Mucosa of descending colon (tissue), 3 donors: ENCODE results near the gene CASP7. TPM values are rescaled to one million over a fixed set of nuclear protein-coding genes. Genes with fewer than 3 reads are reported as not detected.

Experiments
- ATAC-seq: fragments of 200-7000 bp; cut with Tn5 transposase; one replicate; pipeline ENCODE4 v1.9.1; 2020; ENCODE audit warnings: mild to moderate bottlenecking, moderate library complexity
- DNase-seq, 3 donors: peaks; one replicate each; pipeline ENCODE4 v3.0.0-alpha.2; 2020
- H3K36me3 ChIP-seq: fragments of 200-600 bp; one replicate; pipeline ENCODE4 v1.8.0; 2021; ENCODE audit warnings: low read depth, mild to moderate bottlenecking
- H3K4me1 ChIP-seq: fragments of 200-600 bp; one replicate; pipeline ENCODE4 v1.8.0; 2021; ENCODE audit warnings: low read depth, mild to moderate bottlenecking
- H3K4me3 ChIP-seq: fragments of 200-600 bp; one replicate; pipeline ENCODE4 v1.8.0; 2021; ENCODE audit warnings: mild to moderate bottlenecking
- H3K9me3 ChIP-seq: fragments of 200-600 bp; one replicate; pipeline ENCODE4 v1.8.0; 2021; ENCODE audit warnings: mild to moderate bottlenecking
- intact Hi-C, 2 donors: fragments of 100-400 bp; cut with DNase I in 1 of 2; cut with micrococcal nuclease in 1 of 2; formaldehyde crosslinking; loops; one replicate each; pipeline versions ENCODE4 v1.11.0 to v1.11.1; 2022; cut with DNase I, micrococcal nuclease
- total RNA-seq, 3 donors: library from RNA; stranded (reverse); fragmentation: NEBNext Ultra II Directional in 2 of 3; extraction: Animal tissue kit (Norgen Biotek cat#: 25700) in 2 of 3; gene quantifications; one replicate each; pipeline versions ENCODE4 v1.2.1 to v1.2.4, GENCODE V29; 2021 to 2023
- TF ChIP-seq, protein P1 (sequence below): fragments of 200-600 bp; IDR thresholded peaks from one replicate; pipeline ENCODE4 v1.8.0; 2022; ENCODE audit warnings: antibody characterized with exemption, mild to moderate bottlenecking
- donor health status: DM: no; HTN: no; CAD: no; lungs with moderate emphysema.
- donor health status: DM: no; HTN: no; CAD: no.
- donor health status: DM: no; HTN: yes; CAD: no.

The CASP7 gene
- total RNA-seq, 3 donors from 2014 or later: 113 to 200 (median 186) TPM

- TF ChIP-seq, protein P1, sequence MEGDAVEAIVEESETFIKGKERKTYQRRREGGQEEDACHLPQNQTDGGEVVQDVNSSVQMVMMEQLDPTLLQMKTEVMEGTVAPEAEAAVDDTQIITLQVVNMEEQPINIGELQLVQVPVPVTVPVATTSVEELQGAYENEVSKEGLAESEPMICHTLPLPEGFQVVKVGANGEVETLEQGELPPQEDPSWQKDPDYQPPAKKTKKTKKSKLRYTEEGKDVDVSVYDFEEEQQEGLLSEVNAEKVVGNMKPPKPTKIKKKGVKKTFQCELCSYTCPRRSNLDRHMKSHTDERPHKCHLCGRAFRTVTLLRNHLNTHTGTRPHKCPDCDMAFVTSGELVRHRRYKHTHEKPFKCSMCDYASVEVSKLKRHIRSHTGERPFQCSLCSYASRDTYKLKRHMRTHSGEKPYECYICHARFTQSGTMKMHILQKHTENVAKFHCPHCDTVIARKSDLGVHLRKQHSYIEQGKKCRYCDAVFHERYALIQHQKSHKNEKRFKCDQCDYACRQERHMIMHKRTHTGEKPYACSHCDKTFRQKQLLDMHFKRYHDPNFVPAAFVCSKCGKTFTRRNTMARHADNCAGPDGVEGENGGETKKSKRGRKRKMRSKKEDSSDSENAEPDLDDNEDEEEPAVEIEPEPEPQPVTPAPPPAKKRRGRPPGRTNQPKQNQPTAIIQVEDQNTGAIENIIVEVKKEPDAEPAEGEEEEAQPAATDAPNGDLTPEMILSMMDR: no peak
Observed at GRCh38 chr10:113693348-113693747, 13.6 kb downstream of the CASP7 start.

DNA sequence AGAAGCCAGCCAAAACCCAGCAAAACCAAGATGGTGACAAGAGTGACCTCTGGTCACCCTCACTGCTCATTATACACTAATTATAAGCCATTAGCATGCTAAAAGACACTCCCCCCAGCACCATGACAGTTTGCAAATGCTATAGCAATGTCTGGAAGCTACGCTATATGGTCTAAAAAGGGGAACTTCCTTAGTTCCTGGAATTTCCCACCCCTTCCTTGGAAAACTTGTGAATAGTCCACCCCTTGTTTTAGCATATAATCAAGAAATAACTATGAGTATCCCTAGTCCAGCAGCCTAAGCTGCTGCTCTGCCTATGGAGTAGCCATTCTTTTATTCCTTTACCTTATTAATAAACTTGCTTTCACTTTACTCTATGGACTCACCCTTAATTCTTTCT lies 16.0 kb downstream of the CASP7 start:
- H3K9me3 ChIP-seq: peaks cover 14% of the 10 kb centered on the region
- H3K4me1 ChIP-seq: no peaks in the 10 kb centered on the region
- no peaks in the 10 kb centered on the region for H3K36me3 ChIP-seq
- H3K4me3 ChIP-seq: no peak overlapping the region
- ATAC-seq (no peak), DNase-seq (no peak)
- TF ChIP-seq, protein P1: no peak
- intact Hi-C loops: no loop called here

More at GRCh38 chr10:113693348-113693747, 13.6 kb downstream of the CASP7 start:
- ATAC-seq (no peak), DNase-seq (no peak)
- Histone ChIP-seq H3K9me3 (peaks cover 14% of the 10 kb centered on the region), H3K4me1 (peaks cover 3% of the 10 kb centered on the region), H3K36me3 (no peaks in the 10 kb centered on the region), H3K4me3 (no peak overlapping the region)
- intact Hi-C loops: no loop called here

GRCh38 chr10:113697595-113697994 lies 17.9 kb downstream of the CASP7 start:
- ATAC-seq (no peak), DNase-seq (no peak)
- Histone ChIP-seq H3K36me3 (no peaks in the 10 kb centered on the region), H3K4me1 (no peaks in the 10 kb centered on the region), H3K9me3 (peaks cover 7% of the 10 kb centered on the region), H3K4me3 (no peak overlapping the region)
- TF ChIP-seq, protein P1: no peak
- intact Hi-C loops: no loop called here

- peak in 1 of 3 donors; percentile 41 for DNase-seq
- intact Hi-C loops: loop anchor here (10.0 kb wide), 2 partner anchors 400 to 410 kb away; no protein-coding TSS in a partner anchor
Observed at GRCh38 chr10:113704637-113705343, 25.1 kb downstream of the CASP7 start.

DNA sequence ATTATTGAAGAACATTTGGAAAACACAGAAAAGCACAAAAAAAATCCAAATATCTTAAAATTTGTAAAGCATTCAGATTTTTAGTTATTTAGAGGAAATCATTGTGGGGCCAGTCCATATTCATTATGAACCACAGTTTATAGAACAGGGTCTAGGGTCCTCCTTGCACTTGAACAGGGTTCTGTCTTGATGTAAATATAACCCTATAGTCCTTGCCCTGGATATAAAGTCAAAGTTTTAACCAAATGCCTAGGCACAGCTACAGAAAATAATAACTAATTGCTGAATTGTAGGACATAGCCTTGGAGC lies 25.6 kb downstream of the CASP7 start:
- no peak for DNase-seq
- no peaks in the 10 kb centered on the region for H3K4me1 ChIP-seq
- TF ChIP-seq, protein P1: no peak
- H3K4me3 ChIP-seq: no peak overlapping the region
- no peak for ATAC-seq
- intact Hi-C loops: loop anchor here (10.0 kb wide), 2 partner anchors 400 to 410 kb away; no protein-coding TSS in a partner anchor
- H3K9me3 ChIP-seq: no peaks in the 10 kb centered on the region
- no peaks in the 10 kb centered on the region for H3K36me3 ChIP-seq

More at GRCh38 chr10:113704637-113705343, 25.1 kb downstream of the CASP7 start:
- Histone ChIP-seq H3K4me1 (no peaks in the 10 kb centered on the region), H3K9me3 (no peaks in the 10 kb centered on the region), H3K4me3 (no peak overlapping the region), H3K36me3 (no peaks in the 10 kb centered on the region)
- TF ChIP-seq, protein P1: no peak
- ATAC-seq: peak; percentile 48
